ENCODE measurements around the gene ZNF669.

The ZNF669 gene

DNA sequence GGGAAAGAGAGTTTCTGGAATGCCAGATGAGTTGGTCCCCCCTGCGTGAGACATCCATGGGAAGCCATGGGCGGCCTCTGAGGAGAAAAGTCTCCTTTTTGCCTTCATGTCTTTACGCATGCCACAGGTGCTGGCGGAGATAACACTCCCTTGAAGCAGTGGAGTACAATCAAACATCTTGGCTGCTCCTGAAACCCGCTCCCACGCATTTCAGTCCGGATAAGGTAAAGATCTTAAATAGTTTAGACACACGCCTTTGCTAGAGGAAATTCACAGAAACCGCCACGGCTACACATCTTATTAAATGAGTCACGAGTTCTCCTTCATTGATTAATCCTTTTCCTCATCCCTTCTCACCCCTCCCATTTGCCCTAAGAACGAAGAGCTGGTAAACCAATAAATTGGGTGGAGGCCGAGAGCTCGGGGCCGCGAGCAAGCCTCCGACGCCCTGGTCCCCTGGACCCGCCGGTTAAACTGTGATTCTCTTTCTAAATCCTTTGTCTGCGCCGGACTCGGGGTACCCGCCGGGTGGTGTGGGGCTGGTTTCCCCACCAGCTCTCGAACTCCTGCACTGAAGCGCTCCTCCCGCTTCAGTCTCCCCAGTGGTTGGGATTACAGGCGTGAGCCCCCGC lies 6.6 kb upstream of the ZNF669 start:
- DNase-seq, result no peak

DNA sequence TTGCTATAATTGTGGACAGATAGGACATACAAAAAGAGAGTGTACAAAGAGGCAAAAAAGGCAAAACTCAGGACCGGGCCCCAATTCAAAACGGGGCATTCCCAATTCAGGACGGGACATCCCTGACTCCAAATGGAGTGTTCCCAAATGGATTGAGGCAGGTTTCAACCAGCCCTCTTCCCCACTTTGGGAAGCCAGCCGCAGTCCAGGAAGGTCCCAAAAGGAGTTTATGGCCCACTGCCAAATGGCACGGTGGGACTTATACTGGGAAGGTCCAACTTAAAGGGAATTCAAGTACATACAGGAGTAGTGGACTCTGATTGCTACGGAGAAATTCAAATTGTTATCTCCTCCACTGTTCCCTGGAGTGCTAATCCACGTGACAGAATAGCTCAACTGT lies 3.5 kb upstream of the ZNF669 start:
- DNase-seq, result no peak

DNA sequence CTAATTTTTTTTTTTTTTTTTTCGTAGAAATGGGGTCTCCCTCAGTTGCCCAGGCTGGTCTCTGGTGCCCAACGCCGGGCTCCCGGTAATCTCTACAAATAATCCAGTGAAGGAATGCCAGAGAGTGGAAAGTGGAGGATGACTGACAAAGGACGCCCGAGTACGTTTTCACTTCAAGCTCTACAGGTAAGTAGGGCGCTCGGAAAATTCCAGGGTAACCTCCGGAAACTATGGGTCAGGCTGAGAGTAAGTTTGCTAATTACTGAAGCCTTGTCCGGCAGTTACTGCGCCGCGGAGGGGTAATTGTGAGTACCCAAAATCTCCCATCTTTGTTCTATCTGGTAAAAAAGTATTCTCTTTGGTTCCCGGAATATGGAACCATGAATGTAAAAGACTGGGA lies 1.8 kb upstream of the ZNF669 start:
- DNase-seq, result no peak

DNA sequence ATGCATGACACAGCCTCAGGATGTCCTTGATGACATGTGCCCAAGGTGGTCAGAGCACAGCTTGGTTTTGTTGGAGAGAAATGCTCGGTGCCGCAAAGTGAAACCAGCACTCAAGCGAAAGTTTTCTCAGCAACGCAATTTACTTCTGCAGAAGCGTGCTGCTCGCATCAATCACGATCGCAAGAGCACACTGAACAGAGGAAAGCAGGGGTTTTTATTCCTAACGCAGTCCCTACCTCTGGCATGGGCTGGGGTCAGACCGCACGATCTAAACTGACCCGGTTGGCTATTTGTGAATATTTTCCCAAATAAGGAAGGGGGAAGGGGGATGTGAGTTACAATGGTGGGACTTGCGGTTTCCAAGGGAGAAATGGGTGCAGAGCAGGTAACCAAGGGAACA lies 809 bp upstream of the ZNF669 start:
- no peak for DNase-seq

GRCh38 chr1:247102381-247102780 lies 1.8 kb downstream of the ZNF669 start:
- no peak for DNase-seq

DNA sequence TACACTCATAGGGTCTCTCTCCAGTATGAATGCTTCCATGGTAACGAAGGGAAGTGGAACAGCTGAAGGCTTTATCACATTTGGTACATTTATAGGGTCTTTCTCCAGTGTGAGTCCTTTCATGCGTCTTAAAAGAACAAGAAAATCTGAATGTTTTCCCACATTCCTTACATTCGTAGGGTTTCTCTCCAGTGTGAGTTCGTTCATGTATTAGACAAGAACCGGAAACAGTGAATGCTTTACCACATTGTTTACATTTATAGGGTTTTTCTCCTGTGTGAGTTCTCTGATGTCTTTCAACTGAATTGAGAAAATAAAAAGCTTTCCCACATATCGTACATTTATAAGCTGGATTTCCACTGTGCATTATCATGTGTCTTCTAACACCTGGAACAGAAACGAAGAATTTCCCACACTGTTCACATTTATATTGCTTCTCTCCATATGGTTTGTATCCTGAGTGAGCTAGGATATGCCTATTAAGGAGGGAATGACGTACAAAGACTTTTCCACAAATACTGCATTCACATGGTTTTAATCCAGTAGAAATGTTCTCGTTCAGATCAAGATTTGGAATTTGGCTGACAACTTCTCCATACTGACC lies 3.4 kb downstream of the ZNF669 start:
- DNase-seq, result no peak

- no peak for DNase-seq
Measured at GRCh38 chr1:247096958-247097357, 7.2 kb downstream of the ZNF669 start.

DNA sequence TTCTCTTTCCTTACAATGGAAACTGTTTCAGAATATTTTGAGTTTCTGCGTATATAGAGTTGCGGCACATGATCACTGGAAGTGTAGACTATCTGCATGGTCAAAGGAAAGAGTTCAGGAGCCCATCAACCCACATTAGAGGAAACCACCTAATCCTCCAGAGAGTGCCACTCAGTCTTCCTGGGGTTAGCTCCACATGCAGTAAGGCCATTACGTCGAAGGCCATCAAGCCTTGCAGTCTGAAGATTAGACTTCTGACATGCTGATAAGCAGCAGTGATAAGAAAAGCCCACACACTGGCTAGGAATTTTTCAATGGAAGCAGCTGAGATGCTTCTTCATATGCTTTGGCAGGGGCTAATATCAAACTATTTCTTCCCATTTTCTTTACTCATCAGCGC lies 7.6 kb downstream of the ZNF669 start:
- no peak for DNase-seq

DNA sequence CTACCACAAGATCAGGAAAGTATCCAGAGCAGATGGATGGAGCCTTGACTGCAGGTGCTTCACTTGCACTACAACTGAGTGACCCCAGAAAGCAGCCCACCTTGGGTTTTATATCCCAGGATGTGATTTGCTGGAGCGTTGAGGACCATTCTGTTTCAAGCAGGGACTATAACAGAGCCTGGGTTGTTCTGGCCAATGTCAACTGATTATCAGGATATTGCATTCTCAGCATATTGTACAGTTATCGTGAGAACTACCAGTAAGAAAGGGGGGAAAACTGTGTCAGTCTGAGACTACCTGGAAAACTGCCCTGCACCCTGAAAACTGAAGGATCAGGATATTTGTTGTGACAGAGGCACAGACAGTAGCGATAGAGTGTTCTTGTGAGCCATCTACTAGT lies 8.0 kb downstream of the ZNF669 start:
- DNase-seq, result no peak

- no peak for DNase-seq
Measured at GRCh38 chr1:247090455-247090854, 13.7 kb downstream of the ZNF669 start.

GRCh38 chr1:247089616-247090375 lies 14.4 kb downstream of the ZNF669 start:
- DNase-seq, result no peak

- no peak for DNase-seq
Measured at GRCh38 chr1:247088967-247089366, 15.2 kb downstream of the ZNF669 start.

- DNase-seq, result no peak
Measured at GRCh38 chr1:247087256-247087655, 16.9 kb downstream of the ZNF669 start.

GRCh38 chr1:247085310-247085709 lies 18.8 kb downstream of the ZNF669 start:
- no peak for DNase-seq

DNA sequence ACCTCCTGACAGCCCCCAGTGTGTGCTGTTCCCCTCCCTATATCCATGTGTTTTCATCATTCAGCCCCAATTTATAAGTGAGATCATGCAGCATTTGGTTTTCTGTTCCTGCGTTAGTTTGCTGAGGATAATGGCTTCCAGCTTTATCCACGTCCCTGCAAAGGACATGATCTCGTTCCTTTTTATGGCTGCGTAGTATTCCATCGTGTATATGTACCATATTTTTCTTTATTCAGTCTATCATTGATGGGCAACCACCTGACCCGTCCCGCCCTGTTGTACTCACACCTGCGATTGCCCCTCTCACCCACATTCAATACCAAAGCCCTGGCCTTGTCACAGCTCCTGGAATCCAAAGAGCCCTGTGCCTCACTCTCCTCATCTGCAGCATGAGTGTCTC lies 19.4 kb downstream of the ZNF669 start:
- no peak for DNase-seq

- peak; percentile 15 for DNase-seq
Measured at GRCh38 chr1:247079141-247079874, 24.8 kb downstream of the ZNF669 start.

DNA sequence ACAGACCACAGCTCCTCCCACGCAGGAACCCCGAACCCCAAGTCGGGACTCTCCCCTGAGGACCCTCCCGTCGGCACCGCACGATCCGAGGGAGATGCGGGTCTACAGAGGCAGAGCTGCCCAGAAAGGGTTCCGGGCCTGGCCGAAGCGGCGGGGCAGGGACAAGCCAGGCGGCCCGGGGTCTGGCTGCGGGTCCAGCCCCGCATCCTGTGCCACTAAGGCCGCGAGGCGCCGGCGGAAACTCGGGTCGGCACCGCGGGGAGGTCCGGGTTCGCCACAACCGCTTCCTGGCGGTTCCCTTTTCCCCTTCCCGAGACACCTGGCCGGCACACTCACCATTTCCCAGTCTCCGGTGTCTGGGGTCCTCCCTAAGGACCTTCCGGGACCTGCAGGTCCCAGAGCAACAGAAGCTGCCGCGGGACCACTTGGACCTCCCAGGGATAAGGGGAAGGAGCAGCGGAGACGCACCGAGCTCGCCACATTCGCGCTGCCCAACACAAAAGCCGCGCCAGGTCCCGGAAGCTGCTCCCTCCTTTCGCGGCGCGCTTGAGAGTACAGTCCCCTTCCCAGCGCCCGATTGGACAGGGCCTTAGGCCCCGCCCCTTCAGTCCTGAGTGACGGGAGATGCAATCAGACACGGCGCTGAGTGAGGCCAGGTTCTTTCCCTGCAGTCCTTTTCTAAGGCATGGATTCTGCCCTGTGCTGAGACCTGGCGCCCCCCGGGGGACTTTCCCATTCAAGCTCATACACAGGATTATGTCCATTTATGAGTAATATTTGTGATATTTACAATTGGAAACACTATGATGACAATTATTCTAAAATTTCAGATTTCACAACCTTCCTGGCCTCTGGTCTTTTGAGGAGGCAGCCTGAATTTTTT lies 25.7 kb downstream of the ZNF669 start, which contains the start of gene ZNF670:
ZNF670 (minus strand) TSS at position 554 of the 883 bp plus-strand sequence; CDS start at position 339, 215 bp downstream.
- peak; percentile 84 for DNase-seq

- peak; percentile 8 for DNase-seq
Measured at GRCh38 chr1:247077876-247078257, 26.3 kb downstream of the ZNF669 start.

DNA sequence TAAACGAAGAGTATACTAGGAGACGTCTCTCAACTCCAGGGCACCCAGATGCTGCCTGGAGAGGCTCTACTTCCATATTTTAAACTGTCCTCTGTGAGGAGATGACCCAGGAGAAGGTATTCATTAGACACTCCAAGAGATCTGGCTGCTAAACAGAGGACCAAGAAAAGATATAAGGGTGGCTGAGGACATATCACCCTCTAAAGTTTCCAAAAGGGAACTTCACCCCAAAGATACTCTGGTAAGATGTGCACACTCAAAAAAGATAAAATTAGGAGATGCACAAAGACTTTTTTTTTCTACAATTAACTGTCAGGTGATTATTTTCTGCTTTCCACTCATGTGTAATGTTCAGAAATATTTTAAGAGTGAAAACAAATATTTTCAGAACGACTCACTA lies 26.9 kb downstream of the ZNF669 start:
- DNase-seq, result no peak

DNA sequence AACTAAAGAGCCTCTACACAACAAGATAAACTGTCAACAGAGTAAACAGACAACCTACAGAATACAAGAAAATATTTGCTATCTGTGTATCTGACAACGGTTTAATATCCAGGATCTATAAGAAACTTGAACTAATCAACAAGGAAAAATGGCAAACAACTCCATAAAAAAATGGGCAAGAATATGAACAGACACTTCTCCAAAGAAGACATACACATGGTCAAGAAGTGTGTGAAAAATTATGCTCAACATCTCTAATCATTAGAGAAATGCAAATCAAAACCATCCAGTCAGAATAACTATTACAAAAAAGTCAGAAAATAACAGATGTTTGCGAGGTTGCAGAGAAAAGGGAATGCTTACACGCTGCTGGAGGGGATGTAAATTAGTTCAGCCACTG lies 33.5 kb downstream of the ZNF669 start:
- DNase-seq, result no peak

- DNase-seq, result no peak
Measured at GRCh38 chr1:247064304-247064703, 39.9 kb downstream of the ZNF669 start.

- no peak for DNase-seq
Measured at GRCh38 chr1:247060771-247061170, 43.4 kb downstream of the ZNF669 start.

DNA sequence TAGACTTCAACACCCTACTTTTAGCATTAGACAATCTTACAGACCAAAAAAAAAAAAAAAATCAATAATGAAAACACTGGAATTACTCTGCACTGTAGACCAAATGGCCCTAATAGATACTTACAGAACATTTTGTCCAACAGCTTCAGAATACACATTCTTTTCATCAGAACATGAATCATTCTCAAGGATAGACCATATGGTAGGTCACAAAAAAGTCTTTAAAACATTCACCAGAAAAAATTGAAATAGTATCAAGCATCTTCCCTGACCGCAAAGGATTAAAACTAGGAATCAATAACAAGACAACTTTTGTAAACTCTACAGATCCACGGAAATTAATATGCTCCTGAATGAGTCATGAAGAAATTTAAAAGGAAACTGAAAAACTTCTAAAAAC lies 48.1 kb downstream of the ZNF669 start:
- no peak for DNase-seq
